ENCODE results near the gene KCNMA1.
A peak's percentile ranks its signal among the peaks of the same experiment; 100 is the strongest.

KCNMA1 gene

DNA sequence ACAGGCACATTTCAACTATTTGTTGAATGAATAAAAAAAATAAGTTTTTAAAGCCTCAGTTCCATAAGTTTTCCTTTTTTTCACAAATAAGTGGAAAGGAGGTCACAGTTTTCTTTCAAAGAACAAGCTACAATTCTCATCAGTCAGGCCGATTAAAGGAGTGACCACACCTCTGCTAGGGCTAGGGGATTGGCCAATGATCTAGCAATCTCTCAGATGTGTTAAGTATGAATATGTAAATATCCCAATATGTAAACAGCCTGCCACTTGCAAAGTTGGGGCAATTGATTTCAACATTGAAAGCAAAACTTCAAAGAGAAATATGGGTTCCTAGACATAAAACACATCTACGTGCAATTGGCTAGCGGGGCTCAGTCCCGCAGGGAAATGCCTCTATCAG lies 614.9 kb downstream of the KCNMA1 start:
- no peak for DNase-seq

DNA sequence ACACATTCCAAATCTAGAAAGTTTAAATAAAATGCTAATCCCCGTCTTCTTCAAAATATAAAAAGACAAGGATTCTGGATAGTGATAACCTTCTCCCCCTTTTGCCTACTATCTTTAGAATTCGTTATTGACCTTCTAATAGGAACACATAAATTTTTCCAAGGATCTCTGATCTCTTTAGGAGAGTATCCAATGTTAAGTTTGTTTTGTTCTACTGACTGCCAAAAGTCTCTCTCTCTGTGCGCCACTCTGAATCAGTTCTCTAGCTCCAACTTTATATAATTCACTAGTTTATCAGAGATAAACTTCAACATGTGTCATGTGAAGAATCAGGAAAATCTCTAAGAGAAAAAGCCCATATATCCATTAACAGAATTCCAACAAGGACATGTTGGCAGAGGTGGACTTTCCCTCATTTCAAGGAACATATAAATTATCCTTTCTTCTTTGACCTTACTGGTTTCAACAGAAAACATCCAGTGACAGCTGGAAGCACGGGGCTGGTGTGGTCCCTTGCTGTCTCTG lies 615.6 kb downstream of the KCNMA1 start:
- DNase-seq, result no peak

DNA sequence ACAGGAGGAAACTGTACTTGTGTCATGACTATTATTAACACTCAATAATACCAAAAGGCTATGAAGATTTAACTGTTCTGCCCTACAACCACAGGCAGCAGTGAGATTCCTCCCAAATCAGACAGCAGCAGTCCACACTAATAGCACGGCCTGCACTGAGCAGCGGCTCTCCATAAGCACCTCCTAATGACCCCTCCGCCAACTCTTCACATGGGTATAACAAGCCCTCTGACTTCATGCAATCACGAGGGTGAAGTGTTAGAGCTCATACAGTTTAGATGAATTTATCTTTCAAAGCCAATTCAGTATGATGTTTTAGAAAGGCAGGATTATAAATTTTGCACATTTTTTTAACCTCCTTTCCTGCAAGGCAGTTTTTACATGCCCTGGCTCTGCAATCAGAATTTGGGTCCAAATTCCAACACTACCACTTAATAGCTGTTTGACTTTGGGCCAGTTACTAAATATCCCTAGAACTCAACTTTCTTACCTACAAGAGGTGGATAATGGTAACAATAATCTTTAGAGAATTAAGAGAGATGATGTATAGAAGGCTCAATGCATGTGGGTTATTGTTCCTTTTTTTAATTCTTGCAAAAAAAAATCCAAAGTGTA lies 617.1 kb downstream of the KCNMA1 start:
- DNase-seq, result no peak

DNA sequence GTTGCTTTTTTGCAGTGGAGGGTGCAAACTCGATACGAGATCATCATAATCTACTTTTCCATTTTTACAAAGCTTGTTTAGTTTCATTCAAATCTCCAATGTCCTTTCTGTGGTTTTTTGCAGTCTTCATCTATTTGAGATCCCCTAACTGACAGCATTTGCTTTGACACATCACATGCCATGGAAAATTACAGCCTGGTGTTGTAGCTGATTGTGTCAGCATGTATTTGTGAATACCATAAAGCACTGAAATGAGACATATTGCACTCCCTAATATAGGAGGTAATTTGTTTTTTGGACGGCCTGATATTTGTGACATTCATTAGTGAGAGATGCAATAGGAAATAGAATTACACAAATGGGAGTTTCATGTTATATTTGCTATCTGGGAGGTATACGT lies 620.8 kb downstream of the KCNMA1 start:
- no peak for DNase-seq

DNA sequence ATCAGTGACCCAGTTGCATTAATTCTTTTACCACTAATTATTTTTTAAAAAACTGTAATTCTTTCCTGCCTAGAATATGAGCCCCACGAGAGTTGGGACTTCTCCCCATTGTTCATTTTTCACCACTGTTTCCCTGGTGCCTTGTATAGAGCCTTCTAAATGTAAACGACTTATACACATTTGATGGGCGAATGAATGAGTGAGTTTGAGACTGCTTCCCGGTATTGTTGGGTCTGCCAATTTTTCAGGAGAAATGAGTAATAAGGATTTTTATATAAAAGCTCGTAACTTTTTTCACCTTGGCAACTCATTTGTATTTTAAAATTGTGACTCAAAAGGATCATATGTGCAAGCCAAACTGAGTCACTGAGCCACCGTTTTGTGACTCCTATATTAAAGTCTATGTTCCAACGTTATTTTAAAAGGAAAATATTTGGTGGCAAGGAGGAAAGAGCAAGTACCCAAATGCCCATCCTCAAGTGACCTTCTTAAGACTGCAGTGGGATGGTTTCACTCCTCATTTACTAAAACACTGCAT lies 621.3 kb downstream of the KCNMA1 start:
- no peak for DNase-seq

DNA sequence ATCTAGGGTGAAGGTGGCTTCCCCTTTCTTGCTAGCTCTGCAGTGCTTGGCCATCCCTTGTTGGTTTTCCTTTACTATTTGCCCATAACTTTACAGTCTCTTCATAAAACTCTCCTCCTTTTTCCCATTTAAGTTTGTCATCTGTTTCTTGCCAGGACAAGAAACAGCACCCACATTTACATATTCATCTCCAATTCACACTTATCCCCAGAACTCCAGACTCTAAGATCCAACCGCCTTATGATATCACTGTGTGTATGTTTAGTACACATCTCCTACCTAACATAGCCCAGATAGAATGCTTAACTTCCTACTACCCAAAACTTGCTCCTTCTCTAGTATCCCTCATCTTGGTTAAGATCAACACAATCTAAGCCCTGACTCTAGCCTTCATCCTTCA lies 622.2 kb downstream of the KCNMA1 start:
- no peak for DNase-seq

DNA sequence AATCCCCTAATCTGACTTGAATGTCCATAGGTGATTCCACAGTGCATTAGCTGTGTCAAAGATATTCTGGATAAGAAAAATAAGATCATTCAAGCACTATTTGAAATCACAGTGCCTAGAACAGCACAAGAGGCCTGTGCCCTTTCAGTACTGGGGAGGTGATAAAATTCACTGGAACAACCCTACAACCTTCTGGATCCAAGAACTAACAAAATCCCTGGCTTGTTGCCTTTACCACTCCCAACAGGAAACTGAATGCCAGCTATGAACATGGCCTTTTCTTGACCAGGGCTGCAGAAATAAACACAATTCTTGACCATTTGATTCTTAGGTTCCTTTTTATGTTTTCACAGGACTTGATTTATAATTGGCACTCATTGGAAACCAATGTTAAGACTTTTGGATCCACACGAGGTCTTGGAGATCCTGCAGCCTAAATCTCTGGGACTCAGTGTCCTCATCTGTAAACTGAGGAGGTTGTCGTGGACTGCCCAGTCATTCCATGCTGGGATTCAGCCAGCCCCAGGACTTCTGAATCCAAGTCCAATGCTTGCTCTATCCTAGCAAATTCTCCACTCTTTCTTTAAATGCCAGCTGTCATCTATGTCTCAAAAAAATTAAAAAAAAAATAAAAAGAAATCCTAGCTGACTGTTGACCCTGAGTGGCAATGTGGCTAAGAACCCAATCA lies 624.7 kb downstream of the KCNMA1 start:
- DNase-seq, result no peak

DNA sequence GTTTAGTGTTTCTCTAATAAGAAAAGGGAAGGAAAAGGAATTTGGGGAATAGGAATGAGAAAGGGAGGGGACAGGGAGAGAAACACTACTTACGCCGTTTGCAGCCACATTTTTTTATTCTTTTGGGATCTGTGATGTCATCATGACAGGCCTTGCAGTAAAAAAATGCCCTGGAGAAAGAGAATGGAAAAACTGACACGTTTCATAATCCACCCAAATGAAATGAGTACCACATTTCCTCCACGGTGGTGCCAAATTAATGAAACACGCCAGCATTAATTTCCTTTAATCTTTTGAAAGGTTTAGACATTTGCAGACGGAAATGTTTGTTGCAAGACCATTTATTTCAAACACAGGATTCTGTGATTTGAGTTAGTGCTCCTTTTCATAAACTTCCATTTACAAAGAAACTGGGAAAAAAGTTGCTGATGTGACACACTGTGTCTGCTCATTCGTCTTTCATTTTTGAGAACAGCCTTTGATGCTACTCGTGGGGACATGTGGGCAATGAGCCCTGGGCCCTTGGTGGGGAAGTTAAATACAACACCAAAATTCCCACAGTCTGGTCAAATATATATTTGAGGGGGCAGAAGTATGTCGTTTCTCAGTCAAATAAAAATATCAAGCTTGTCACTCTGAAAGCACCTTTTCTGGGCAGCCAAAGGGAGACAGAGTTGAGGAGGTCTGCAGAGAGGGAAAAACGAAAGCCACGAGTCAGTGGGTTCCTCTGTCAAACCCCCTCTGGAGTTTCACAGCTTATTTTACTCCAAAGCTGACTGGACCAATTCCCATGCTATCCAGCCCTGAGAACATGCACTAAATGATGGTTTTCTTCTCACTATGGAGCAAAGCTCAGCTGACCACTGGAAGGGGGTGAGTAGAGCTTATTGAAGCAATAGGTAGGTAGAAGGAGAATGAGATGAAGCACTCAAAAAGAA lies 625.5 kb downstream of the KCNMA1 start:
- no peak for DNase-seq

DNA sequence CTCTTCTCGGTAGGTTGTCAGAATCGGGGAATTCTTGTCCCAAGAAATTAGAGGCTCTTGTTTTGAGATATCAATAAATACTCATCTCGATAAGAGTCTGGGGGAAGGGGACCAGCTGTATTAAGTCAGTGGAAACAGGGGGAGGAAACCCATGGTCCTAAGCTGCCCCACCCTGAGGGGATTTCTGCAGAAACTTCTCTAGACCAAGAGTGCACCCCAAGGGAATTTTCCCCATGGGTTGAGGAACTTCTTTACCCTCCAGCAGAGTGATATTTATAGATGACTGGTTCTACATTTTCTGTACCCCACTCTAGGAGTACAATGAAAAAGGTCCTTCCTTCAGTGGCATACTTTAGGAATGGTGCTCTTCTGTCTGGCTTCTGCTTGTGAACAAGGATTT lies 627.2 kb downstream of the KCNMA1 start:
- no peak for DNase-seq

DNA sequence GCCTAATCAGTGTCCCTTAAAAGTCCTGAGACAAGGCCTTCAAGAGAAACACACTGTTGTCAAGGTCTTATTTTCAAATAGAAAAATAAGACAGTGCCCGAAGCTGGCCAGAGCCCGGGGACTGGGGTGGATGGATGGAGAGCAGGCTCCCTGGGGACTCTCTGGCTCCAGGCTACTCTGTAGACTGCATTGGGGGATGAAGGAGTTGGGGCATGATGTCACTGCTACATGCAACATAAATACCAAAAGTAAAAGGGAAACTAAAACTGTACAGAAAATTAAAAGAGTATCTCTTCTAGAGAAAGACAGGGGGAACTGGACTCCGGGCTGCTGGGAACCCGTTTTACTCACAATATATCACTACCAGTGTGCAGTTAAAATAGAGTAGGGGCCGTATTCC lies 629.8 kb downstream of the KCNMA1 start:
- no peak for DNase-seq

DNA sequence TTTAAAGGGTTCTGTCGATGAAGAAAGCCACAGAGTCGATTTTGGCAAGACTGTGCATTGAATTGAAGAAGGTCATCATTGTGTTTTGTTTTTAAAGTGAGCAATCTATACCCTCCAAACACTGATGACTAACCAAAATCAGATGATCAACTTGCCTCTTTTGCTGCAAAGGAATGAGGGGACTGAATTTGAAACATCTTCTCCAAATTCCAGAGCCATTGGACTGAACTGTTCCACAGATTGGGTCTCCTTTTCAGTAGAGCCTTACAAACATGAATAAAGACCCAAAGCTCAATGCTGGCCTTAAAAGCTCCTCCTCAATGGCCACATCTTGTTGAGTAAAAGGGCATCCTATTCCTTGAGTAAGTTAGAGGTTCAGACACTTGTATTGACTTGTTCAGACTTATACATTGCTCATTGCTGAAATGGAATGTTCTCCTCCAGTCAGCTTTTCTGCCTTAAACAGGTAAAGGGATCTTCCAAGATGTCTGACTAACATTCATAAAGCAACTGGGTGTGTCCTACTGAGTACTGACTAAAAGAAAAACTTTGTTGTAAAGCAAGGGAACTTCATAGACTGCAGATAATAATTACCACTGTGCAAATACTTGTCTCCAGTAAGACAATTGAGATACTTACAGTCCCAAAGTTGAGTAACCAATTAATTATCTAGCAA lies 630.6 kb downstream of the KCNMA1 start:
- DNase-seq, result no peak

DNA sequence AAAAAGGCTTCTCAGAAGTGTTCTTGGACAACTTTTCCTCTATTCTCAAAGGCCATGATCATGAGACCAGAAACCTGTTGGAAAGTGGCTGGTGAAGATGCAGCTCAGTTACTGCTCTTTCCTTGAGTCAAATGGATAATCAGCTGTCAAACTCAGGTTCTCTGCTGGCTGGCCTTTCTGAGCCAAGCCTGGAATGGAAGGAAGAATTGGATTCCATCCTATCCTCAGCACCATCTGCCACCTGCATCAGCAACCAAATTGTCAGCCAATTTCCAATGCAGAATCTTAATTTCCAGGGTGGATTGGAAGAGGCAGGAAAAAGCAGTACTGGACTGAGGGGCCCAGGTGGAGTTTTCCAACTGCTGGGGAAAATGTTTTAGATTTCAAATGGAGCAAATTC lies 631.7 kb downstream of the KCNMA1 start:
- no peak for DNase-seq

DNA sequence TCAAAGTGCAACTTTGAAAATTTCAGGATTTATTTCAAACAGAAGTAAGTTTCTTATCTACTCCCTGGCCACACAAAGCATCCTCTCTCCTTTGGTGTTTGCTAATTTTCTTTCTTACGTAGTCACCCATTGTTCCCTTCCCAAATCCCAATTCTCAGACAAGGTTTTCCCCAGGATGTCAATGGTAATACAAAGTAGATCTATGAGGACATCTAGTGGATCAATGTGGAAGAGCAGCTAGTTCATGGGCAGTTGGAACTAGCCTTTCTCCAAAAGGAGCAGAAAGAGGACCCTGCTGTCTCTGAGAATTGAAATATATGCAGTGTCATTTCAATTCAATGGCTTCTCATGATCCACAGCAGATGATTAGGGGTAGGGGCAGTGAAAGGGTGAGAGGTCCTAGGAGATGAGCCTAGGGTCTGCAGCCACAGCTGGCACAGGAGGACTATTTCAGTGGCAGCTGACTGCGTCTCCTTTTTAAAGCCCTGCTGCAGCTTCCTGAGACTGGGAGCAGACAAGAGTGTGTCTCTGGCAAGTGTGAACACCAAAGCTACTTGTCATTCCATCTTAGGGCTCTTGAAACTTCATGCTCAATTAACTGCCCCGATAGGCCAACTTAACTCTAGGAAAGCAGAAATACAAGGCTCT lies 632.6 kb downstream of the KCNMA1 start:
- peak; percentile 2 for DNase-seq

DNA sequence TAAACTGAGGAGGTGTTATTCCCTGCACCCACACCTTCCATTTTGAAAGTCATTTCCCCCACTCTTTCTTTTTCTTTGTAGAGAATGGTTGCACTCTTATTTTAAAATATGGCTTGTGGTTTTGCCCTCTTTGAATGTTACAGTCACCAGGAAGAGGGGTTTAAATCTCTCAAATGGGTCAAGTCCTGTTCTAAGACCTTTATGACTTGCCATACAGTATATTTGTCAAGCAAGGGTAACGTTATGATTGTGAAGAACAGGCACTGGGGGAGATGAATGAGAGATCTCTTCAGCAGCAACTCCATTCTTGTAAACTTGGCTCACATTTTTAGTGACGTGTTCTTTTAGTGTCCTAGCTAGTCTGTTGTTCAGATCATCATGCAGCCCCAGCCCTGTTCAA lies 634.7 kb downstream of the KCNMA1 start:
- no peak for DNase-seq

DNA sequence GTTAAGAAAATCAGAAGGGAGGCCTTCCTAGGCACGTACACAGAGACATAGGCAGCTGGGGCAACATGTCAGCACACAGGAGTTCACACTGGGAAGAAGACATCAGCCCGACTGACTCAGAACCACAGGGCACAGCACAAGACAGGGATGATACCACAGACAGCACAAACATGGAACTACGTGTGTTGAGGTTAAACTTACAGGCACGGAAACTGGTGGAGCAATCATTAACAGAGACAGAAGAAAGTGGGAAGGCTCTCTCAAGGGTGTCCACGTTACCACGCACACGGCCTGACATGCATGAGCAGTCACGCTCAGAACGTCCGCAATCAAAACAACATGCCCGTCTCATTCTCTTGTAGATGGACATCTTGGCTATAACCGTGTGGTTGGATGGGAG lies 636.4 kb downstream of the KCNMA1 start:
- DNase-seq, result peak; percentile 10

DNA sequence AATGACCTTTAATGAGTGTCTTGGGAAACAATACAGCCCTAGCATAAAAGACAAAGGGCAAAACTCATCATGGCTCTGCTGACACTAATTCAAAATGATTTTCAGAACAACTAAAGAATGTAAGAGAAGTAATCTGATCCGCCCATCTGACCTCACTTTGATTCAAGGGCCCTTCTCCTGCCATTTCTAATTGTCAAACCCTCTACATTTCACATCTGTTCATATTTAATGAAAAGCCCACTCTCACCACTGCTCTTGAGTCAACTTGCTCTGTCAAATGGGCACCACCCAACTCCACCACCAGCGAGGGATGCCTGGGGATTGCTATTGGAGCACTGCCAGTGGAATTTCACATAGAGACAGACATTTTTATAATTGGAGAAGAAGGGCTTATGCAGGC lies 639.2 kb downstream of the KCNMA1 start:
- no peak for DNase-seq

DNA sequence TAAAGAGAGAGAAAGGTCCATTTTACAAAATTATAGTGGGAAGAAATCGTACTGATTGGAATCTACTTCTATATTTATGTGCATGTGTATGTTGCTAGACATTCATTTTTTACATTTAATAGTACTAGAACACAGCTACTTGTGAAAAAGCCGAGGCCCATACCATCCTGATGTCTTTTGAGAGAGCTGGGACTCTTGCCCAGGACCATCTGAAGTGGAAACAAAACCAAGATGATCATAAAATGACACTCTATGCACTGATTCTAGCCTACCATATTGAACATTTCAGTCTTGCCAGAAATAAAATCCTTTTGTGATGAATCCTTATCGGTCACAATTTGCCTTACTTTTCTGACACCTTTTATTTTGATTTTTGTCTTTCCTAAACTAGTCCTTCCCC lies 640.0 kb downstream of the KCNMA1 start:
- DNase-seq, result no peak

DNA sequence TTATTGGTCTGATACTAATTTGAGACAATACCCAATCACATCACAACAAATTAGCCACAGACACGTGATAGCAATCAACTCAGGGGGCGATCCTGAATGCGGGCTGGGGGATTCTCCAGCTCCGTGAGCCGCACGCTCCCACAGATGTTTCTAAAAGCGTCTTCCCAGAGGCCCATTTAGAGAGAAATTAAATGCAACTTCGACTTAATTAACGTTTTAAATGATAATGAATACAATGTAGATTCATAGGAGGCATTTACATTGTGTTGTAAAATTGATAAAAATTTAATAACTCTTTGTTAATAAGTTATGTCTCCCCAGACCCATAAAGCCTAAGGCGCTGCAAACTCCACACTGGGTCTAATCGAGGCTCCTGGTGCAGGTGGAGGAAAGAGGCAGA lies 642.6 kb downstream of the KCNMA1 start:
- DNase-seq, result no peak

DNA sequence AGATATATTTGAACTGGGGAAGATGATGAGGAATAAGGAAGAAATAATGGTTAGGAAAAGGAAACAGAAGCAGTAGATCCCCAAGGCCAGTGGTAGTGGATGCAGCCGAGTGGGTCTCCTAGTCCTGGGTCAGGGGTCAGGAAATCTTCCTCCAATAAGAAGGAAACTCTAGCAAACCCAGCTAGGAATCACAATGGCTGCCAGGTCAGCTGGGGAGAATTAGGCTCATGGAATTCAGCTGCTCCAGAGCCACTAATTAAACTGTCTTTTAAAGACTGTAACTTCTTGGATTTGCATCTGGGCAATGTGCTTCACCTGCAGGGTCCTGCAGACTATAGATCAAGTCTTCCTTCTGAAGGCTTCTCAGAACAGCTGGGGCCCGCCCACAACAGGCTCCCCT lies 644.4 kb downstream of the KCNMA1 start:
- no peak for DNase-seq

DNA sequence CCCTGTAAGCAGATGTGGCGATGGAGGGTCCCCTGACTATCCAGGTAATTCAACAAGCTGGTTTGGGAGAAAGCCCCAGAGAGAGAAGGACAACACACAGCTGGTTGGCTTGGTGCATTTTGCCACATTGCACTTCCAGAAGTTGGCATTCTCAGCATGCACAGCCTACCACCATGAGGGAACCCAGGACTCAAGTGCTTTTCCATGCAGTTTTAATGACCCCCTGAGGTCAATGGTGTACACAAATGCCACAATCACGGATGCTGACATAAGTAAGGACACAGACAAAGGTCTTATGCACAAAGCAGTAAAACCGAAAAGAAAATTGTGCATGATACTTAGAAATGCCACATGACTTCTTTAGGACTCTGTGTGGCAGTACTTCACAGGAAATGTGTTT lies 645.1 kb downstream of the KCNMA1 start:
- no peak for DNase-seq

DNA sequence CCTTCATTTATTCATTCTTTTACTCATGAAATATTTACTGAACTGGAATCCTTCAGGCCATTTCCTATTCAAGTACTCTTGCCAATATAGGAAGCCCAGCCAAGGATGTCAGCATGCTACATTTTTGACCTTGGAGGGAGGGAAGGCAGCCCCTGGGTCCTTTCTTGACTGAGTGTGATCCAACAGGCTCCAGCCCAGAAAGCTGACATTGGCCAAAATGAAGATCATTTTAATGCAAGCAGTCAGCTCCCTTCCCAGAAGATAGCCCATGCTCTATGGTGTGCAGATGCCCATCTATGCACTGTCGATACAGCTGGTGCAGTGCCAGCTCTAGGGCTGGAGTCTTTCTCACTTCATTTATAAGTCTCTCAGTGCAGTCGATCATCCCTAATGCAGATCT lies 646.0 kb downstream of the KCNMA1 start:
- no peak for DNase-seq

DNA sequence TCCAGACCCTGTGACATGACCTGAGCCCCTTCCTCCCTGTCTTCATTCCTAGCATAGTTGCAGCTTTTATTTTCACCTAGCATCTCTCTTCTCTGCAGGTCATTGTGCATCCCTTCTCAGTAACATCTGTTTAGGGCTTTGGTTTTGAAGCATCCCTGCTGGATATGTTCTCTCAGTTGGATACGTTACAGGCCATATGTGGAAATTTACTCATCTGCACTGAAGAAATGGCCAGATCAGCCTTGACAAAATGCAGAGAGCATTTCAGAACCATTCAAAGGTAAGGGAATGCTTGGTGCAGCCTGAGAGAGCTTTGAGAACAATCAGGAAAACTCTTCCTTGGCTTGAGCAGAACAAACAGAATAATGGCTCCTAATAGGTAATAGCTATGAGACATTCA lies 647.0 kb downstream of the KCNMA1 start:
- DNase-seq, result no peak

Measured in MV-4-11 (cell line).